HCT116 (cell line): Measurements from ENCODE around the gene C17orf67. TPM values are rescaled to one million over a fixed set of nuclear protein-coding genes. Genes with fewer than 3 reads are reported as not detected.

ENCODE experiments used
- ATAC-seq: fragments of 200-7000 bp; cut with Tn5 transposase; 2 replicates; pipeline ENCODE4 v1.9.1; 2020; ENCODE audit warnings: mild to moderate bottlenecking, moderate library complexity
- BruUV-seq: library from RNA; stranded (reverse); fragments of 400-500 nt; replicated peaks from 2 replicates; lab custom pipeline; 2021; lab: Mats Ljungman, UMichigan
- CTCF ChIA-PET: fragments of 300-600 bp; sonication (Branson Sonifier 250); formaldehyde crosslinking; loops from one replicate; lab custom pipeline; 2021; ENCODE audit warnings: antibody characterized with exemption; lab: Charles Lee
- POLR2A ChIA-PET: fragments of 300-600, 350-600 bp; sonication (Branson Sonifier 250); formaldehyde crosslinking; loops from one replicate; lab custom pipeline; 2021; ENCODE audit warnings: antibody characterized with exemption; lab: Charles Lee
- RAD21 ChIA-PET, 2 experiments: fragments of 300-600 bp; sonication (Branson Sonifier 250); formaldehyde crosslinking; loops; one replicate each; lab custom pipeline; 2023; ENCODE audit warnings: low total read pairs in 2 of 2; ENCODE audit not compliant: uncharacterized antibody in 2 of 2, unreplicated experiment in 2 of 2, low non-redundant PET in 1 of 2; lab: Charles Lee
- DNase-seq: peaks from one replicate; pipeline ENCODE4 v3.0.0-alpha.2; 2010; ENCODE audit warnings: low read depth, low spot score
- H2AFZ ChIP-seq: fragments of 200-600 bp; shearing (Covaris generic), sonication (generic); 2 replicates; pipeline ENCODE4 v1.6.1; 2017; ENCODE audit warnings: low read depth, mixed run types, mixed read lengths, antibody characterized with exemption, low read length; ENCODE audit not compliant: poor library complexity, severe bottlenecking
- H3K27ac ChIP-seq: 2 replicates; pipeline ENCODE4 v1.5.1; 2012; ENCODE audit warnings: low read depth, low read length
- H3K27me3 ChIP-seq: fragments of 200-600 bp; sonication (generic); 2 replicates; pipeline ENCODE4 v1.6.1; 2016; ENCODE audit warnings: mixed run types, low read length, mixed read lengths; ENCODE audit not compliant: insufficient read depth
- H3K36me3 ChIP-seq, 2 experiments: fragments of 200-500 bp in 1 of 2; fragments of 200-600 bp in 1 of 2; sonication (Bioruptor generic) in 1 of 2; sonication (generic) in 1 of 2; 2 replicates each; pipeline versions ENCODE4 v1.5.1 to v1.6.1; 2014 to 2016; ENCODE audit warnings: low read length in 2 of 2, inconsistent platforms in 1 of 2, mixed read lengths in 1 of 2, mixed run types in 1 of 2; ENCODE audit not compliant: insufficient read depth in 2 of 2, control insufficient read depth in 1 of 2
- H3K4me1 ChIP-seq, 2 experiments: fragments of 200-600 bp in 1 of 2; sonication (generic) in 1 of 2; 2 replicates each; pipeline versions ENCODE4 v1.5.1 to v1.6.1; 2012 to 2017; ENCODE audit warnings: low read length in 2 of 2, inconsistent platforms in 1 of 2, mild to moderate bottlenecking in 1 of 2, mixed read lengths in 1 of 2, mixed run types in 1 of 2, moderate library complexity in 1 of 2; ENCODE audit not compliant: insufficient read depth in 2 of 2, control insufficient read depth in 1 of 2
- H3K4me2 ChIP-seq: fragments of 200-600 bp; sonication (generic); 2 replicates; pipeline ENCODE4 v1.6.1; 2017; ENCODE audit warnings: mixed run types, low read length, mixed read lengths
- H3K4me3 ChIP-seq, 2 experiments: fragments of 200-600 bp in 1 of 2; sonication (generic) in 1 of 2; replicated peaks in 1 of 2; 2 replicates each; pipeline ENCODE4 v1.5.1; 2011 to 2016; ENCODE audit warnings: low read length in 2 of 2, control low read depth in 1 of 2, low read depth in 1 of 2, mild to moderate bottlenecking in 1 of 2, mixed read lengths in 1 of 2, mixed run types in 1 of 2
- H3K79me2 ChIP-seq: fragments of 200-600 bp; sonication (generic); 2 replicates; pipeline ENCODE4 v1.6.1; 2017; ENCODE audit warnings: mild to moderate bottlenecking, mixed run types, low read length, moderate library complexity, mixed read lengths; ENCODE audit not compliant: insufficient read depth
- H3K9ac ChIP-seq: fragments of 200-600 bp; sonication (generic); 2 replicates; pipeline ENCODE4 v1.6.1; 2016; ENCODE audit warnings: low read length, mixed read lengths
- H3K9me2 ChIP-seq: fragments of 200-600 bp; sonication (generic), shearing (Covaris generic); 2 replicates; pipeline ENCODE4 v1.6.1; 2017; ENCODE audit warnings: mixed run types, mild to moderate bottlenecking, moderate library complexity; ENCODE audit not compliant: insufficient read depth
- H3K9me3 ChIP-seq, 2 experiments: fragments of 200-500 bp in 1 of 2; fragments of 200-600 bp in 1 of 2; sonication (Bioruptor generic) in 1 of 2; sonication (generic) in 1 of 2; 2 replicates each; pipeline ENCODE4 v1.6.1; 2014 to 2017; ENCODE audit warnings: low read length in 2 of 2, mixed read lengths in 2 of 2, inconsistent platforms in 1 of 2, low read depth in 1 of 2, mild to moderate bottlenecking in 1 of 2, mixed run types in 1 of 2, moderate library complexity in 1 of 2; ENCODE audit not compliant: control insufficient read depth in 1 of 2, insufficient read depth in 1 of 2
- H4K20me1 ChIP-seq: fragments of 200-600 bp; sonication (generic), shearing (Covaris generic); 2 replicates; pipeline ENCODE4 v1.6.1; 2017; ENCODE audit warnings: mixed run types, mild to moderate bottlenecking, moderate library complexity; ENCODE audit not compliant: insufficient read depth
- CEBPB ChIP-seq: IDR thresholded peaks from 2 replicates; pipeline ENCODE4 v1.6.1; 2012; ENCODE audit warnings: low read depth
- EGR1 ChIP-seq: IDR thresholded peaks from 2 replicates; pipeline ENCODE4 v1.6.1; 2012; ENCODE audit warnings: low read depth
- ELF1 ChIP-seq: IDR thresholded peaks from 2 replicates; pipeline ENCODE4 v1.6.1; 2012; ENCODE audit warnings: low read depth, borderline replicate concordance
- JUND ChIP-seq: IDR thresholded peaks from 2 replicates; pipeline ENCODE4 v1.6.1; 2012
- POLR2A ChIP-seq: IDR thresholded peaks from 2 replicates; pipeline ENCODE4 v1.7.0; 2011; ENCODE audit warnings: borderline replicate concordance; ENCODE audit not compliant: insufficient read depth, insufficient read length; ENCODE audit errors: extremely low read depth
- POLR2AphosphoS5 ChIP-seq: IDR thresholded peaks from 2 replicates; pipeline ENCODE4 v1.6.1; 2011; ENCODE audit warnings: mild to moderate bottlenecking, low read depth, low read length, moderate library complexity
- RAD21 ChIP-seq: IDR thresholded peaks from 2 replicates; pipeline ENCODE4 v1.6.1; 2012; ENCODE audit warnings: low read depth, mild to moderate bottlenecking
- SP1 ChIP-seq: IDR thresholded peaks from 2 replicates; pipeline ENCODE4 v1.6.1; 2012; ENCODE audit warnings: low read depth
- SRF ChIP-seq: IDR thresholded peaks from 2 replicates; pipeline ENCODE4 v1.6.1; 2012; ENCODE audit warnings: low read depth
- TCF7L2 ChIP-seq: IDR thresholded peaks from 2 replicates; pipeline ENCODE4 v1.7.0; 2011; ENCODE audit warnings: borderline replicate concordance, inconsistent platforms; ENCODE audit not compliant: insufficient read depth, insufficient read length; ENCODE audit errors: extremely low read depth
- intact Hi-C: fragments of 100-400 bp; cut with micrococcal nuclease; formaldehyde crosslinking; loops from 2 replicates; pipeline ENCODE4 v1.10.0; 2022
- total RNA-seq: library from RNA; stranded (reverse); gene quantifications from one replicate; pipeline ENCODE4 v1.2.1, GENCODE V29; 2021; ENCODE audit not compliant: unreplicated experiment
- TF ChIP-seq, protein P1 (sequence below): IDR thresholded peaks from 2 replicates; pipeline ENCODE4 v1.6.1; 2012

The C17orf67 gene
- total RNA-seq, 1 experiment from 2014 or later: 0.84 TPM

DNA sequence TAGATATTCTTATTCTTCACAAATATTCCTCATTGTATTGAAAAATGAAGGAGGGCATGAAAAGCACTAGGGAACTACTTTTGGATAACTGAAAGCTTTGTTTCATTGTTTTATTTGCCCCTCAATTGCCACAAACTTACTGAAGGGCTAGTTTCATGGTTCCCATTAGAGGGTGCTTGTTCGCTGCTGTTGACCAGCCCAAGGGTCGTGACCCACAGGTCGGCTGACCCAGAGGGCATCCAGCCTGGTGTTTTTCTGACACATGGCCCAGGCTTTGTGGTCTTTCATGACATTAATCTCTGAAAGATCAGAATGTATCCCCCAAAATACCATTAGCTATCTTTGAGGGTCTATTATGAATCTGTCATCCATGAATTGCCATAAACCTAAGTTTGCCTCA, 30.3 kb upstream of the C17orf67 start:
- H3K36me3 ChIP-seq: no peaks in the 10 kb centered on the region
- ChIA-PET RAD21 (no interaction called here), POLR2A (interaction anchor here (0.7 kb wide), 1 partner anchor 50 kb away, joined by 3 read pairs; the partner anchor contains the start of gene TRIM25), CTCF (interaction anchor here (1.7 kb wide), 1 partner anchor 44 kb away, joined by 7 read pairs; no protein-coding TSS in a partner anchor)
- no peak overlapping the region for H3K4me2 ChIP-seq
- no peaks in the 10 kb centered on the region for H3K79me2 ChIP-seq
- H3K4me3 ChIP-seq: no peak overlapping the region
- no peak overlapping the region for H3K9ac ChIP-seq
- BruUV-seq: no TSS peak
- H3K9me3 ChIP-seq: no peaks in the 10 kb centered on the region
- DNase-seq (no peak), ATAC-seq (no peak)
- H3K27ac ChIP-seq: no peak overlapping the region
- H2AFZ ChIP-seq: no peak overlapping the region
- no peak for TF ChIP-seq POLR2A
- TF ChIP-seq TCF7L2: no peak
- TF ChIP-seq RAD21: no peak
- TF ChIP-seq, protein P1, sequence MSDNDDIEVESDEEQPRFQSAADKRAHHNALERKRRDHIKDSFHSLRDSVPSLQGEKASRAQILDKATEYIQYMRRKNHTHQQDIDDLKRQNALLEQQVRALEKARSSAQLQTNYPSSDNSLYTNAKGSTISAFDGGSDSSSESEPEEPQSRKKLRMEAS: no peak
- TF ChIP-seq EGR1: no peak
- TF ChIP-seq SRF: no peak
- TF ChIP-seq CEBPB: no peak
- no peak for TF ChIP-seq JUND
- TF ChIP-seq SP1: no peak
- TF ChIP-seq ELF1: no peak
- H4K20me1 ChIP-seq: no peaks in the 10 kb centered on the region
- no peaks in the 10 kb centered on the region for H3K4me1 ChIP-seq
- H3K9me2 ChIP-seq: no peaks in the 10 kb centered on the region
- no peaks in the 10 kb centered on the region for H3K27me3 ChIP-seq
- intact Hi-C loops: no loop called here

DNA sequence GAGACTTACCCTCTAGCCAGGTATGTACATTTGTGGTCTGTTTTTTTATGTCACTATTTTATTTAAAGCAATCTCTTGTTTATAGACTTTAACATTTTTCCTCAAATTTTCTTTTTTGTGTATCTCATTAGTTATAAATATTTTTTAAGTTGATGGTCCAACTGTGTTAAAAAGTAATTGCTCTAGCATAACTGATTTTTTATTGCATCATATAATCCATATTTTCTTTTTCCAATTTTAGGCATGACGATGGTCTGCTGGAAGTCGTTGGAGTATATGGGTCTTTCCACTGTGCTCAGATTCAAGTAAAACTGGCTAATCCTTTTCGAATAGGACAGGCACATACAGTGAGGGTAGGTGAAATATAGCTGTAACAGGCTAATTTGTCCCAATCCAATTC, 28.2 kb upstream of the C17orf67 start:
- no peak for TF ChIP-seq POLR2AphosphoS5
- no peak for TF ChIP-seq SP1
- TF ChIP-seq RAD21: no peak
- no peak for TF ChIP-seq POLR2A
- no peak for TF ChIP-seq TCF7L2
- Histone ChIP-seq H3K27ac (no peak overlapping the region), H3K4me2 (no peak overlapping the region), H3K9me3 (no peaks in the 10 kb centered on the region), H3K36me3 (no peaks in the 10 kb centered on the region), H3K4me1 (no peaks in the 10 kb centered on the region), H4K20me1 (no peaks in the 10 kb centered on the region), H2AFZ (no peak overlapping the region), H3K9me2 (no peaks in the 10 kb centered on the region), H3K27me3 (no peaks in the 10 kb centered on the region), H3K9ac (no peak overlapping the region), H3K79me2 (no peaks in the 10 kb centered on the region), H3K4me3 (no peak overlapping the region)
- POLR2A ChIA-PET: no interaction called here
- CTCF ChIA-PET: no interaction called here
- intact Hi-C loops: no loop called here
- RAD21 ChIA-PET: no interaction called here
- ATAC-seq (no peak), DNase-seq (no peak)
- no TSS peak for BruUV-seq
